Activated CD4-positive, alpha-beta T cell treated with anti-CD3 and anti-CD28 coated beads, Interleukin-10, Interleukin-2, amounts not matched to agents 100 ng/mL and 50 ng/mL, durations not matched to agents 16 hours and 8 hours (primary cell): Measurements from ENCODE around the gene TMEM178B.
"Not testable (repeated sequence)": the region's sequence is repeated elsewhere in the genome, so short reads cannot be mapped to it uniquely, and the experiment has no call there.

Source experiments
- DNase-seq: peaks from one replicate; pipeline ENCODE4 v3.0.0-alpha.2; 2020

Gene TMEM178B

DNA sequence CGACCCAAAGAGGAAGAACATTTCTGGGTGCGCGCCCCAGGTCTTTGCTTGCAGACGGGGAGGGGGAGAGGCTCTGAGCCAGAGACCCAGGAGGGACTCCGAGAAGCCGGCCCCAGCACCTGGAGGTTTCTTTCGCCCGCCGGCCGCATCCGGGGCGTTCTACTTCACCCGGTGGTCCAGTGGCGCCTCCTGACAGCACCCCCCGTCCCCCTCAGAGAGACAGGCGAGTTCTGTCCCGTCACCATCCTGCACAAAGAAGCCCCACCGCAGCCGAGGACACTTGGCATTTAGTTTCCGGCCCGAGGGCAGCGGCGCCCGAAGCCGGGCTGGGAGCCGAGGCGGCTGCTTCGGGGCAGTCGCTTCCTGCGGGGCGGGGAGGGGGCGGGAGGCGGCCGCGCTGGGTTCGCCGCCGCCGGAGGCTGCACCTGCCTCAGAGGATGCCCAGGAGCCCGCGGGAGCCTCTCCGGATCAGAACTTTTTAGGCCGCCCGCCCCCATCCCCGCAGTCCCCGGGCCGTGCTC, at the start of gene TMEM178B:
Gene TMEM178B (plus strand): TSS at position 424 of the 521 bp plus-strand sequence.
- peak; percentile 30 for DNase-seq

DNA sequence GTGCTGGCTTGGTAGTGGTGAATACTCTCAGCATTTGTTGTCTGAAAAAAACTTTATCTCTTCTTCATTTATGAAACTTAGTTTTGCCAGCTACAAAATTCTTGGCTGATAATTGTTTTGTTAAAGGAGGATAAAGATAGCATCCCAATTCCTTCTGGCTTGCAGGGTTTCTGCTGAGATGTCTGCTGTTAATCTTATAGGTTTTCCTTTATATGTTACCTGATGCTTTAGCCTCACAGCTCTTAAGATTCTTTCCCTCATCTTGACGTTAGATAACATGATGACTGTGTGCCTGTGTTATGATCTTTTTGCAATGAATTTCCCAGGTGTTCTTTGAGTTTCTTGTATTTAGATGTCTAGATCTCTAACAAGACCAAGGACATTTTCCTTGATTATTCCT, 49.2 kb upstream of the TMEM178B start:
- no peak for DNase-seq

DNA sequence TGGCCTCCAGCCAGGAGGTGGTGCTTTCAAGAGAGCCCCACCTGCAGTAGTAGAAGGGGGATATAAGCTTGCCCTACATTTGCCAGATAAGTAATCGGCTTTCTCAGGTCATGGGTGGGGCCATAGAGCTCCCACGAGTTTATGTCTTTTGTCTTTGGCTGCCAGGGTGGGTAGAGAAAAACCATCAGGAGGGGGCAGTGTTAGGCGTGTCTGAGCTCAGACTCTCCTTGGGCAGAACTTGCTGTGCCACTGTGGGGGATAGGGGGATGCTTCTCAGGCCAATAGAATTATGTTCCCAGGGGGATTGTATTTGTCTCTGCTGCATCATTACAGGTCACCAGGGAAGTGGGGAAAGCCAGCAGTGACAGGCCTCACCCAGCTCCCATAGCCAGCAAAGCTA, 46.8 kb upstream of the TMEM178B start:
- DNase-seq = no peak

DNA sequence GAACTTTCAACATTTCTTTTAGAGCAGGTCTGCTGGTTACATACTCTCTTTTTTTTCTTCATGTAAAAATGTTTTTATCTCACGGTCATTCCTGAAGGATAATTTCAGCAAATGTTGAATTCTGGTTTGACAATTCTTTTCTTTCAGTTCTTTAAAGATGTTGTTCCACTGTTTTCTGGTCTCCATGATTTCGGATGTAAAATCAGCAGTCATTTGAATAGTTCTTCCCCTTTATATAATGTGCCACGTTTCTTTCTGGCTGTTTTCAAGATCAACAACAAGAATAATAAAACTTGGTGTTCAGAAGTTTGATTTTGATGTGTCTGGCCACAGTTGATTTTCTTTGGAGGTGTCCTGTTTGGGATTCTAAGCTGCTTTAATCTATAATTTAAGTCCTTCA, 45.1 kb upstream of the TMEM178B start:
- no peak for DNase-seq

DNA sequence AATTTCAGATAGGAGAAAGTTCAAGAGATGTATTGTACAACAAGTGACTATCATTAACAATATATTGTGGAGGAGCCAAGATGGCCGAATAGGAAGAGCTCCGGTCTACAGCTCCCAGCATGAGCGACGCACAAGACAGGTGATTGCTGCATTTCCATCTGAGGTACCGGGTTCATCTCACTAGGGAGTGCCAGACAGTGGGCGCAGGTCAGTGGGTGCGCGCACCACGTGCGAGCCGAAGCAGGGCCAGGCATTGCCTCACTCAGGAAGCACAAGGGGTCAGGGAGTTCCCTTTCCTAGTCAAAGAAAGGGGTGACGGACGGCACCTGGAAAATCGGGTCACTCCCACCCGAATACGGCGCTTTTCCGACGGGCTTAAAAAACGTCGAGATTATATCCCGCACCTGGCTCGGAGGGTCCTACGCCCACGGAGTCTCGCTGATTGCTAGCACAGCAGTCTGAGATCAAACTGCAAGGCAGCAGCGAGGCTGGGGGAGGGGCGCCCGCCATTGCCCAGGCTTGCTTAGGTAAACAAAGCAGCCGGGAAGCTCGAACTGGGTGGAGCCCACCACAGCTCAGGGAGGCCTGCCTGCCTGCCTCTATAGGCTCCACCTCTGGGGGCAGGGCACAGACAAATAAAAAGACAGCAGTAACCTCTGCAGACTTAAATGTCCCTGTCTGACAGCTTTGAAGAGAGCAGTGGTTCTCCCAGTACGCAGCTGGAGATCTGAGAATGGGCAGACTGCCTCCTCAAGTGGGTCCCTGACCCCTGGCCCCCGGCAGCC, 41.1 kb upstream of the TMEM178B start:
- not testable (repeated sequence) for DNase-seq

DNA sequence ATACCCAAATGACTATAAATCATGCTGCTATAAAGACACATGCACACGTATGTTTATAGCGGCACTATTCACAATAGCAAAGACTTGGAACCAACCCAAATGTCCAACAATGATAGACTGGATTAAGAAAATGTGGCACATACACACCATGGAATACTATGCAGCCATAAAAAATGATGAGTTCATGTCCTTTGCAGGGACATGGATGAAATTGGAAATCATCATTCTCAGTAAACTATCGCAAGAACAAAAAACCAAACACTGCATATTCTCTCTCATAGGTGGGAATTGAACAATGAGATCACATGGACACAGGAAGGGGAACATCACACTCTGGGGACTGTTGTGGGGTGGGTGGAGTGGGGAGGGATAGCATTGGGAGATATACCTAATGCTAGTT, 35.8 kb upstream of the TMEM178B start:
- not testable (repeated sequence) for DNase-seq

DNA sequence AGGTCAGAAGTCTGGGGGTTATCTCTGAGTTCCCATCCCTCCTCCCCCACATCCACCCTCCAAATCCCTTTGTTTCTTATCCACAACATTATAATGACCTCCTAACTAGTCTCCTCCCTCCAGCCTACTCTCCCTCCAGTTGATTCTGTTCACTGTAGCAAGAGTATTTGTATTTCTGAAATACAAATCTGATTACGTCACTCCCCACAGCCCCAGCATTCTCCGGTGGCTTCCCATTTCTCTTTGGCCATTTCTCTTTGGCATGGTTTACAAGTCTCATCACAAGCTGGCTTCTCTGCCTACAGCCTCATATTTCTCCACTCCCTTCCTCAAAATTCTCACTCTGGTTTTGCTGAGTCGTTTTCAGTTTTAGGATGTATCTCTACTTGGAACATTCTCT, 34.5 kb upstream of the TMEM178B start:
- no peak for DNase-seq

DNA sequence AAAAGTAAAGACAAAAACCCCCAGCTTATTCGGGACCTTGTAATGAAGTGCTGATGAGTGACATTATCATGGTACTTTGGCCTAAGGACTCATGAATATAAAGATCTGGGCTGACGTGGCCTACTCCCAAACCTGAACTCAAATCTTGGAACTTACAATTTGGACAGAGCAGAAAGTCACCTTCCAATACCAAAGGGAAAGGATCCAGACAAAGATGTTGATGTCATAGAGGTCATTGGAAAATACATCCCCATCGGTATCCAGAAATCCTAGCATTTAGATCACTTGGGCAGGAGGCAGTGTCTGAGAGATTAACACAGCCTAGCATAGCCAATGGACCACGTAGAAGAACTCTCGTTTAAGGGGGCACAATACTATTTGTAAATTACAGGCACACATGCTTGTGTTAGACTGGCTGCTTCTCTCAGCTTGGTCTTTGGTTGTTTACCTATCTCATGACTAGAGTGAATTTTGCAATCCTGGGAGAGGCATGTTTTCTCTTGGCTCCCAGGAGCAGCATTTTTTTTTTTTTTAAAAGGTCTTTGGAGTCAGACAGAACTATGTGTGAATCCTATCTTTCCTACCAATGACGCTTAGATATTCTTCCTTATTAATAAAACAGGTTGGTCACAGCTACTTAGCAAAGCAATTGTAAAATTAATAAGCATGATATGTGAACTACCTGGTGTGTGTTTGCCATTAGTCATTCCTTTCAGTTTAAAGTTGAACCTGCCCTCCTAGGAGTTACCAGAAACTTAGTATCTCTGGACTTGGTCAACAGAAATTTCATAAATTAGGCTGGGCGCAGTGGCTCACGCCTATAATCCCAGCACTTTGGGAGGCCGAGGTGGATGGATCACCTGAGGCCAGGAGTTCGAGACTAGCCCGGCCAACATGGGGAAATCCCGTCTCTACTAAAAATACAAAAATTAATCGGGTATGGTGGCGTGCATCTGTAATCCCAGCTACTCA, 31.4 kb upstream of the TMEM178B start:
- no peak for DNase-seq

DNA sequence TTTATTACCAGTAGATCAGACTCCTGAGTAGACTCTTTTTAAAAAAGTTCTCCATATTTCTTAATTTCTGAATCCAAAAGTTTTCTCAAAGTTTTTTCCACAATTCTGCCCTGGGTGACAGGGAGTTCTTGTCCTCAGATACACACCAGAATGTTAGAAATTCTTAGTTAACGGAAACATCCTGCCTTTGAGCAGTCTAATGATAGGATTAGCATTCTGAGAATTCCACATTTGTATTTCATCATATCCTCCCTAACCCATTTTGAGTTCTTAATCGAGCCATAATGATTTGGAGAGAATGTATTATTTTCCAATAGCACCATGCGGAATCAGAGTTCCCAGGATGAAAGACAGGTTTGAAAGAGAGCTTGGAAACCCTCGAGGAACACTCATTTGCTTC, 30.2 kb upstream of the TMEM178B start:
- no peak for DNase-seq

DNA sequence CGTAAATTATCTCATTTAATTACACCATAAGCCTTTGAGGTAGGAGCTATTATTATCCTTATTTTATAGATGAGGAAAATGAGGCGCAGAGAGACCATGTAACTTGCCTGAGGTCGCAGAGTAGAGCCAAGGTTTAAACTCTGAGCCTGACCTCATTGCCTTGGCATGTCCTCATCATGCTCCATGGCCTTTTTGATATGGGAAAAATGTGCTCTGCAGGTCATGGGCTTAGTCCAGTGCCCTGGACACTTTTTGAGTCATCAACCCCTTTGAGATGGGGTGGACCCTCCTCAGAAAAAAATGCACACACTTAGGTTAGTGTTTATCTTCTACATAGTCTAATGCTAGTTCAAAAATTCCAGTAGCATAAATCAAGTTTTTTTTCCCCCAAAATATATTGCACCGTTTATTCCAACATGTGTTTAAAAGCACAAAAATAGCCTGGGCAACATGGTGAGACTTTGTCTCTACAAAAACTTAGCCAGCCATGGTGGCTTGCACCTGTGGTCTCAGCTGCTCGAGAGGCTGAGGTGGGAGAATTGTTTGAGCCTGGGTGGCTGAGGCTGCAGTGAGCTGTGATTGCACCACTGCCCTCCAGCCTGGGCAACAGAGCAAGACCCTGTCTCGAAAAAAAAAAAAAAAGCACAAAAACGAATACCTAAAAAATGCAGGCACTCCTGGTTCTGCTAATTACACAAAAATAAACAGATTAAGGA, 28.6 kb upstream of the TMEM178B start:
- no peak for DNase-seq

DNA sequence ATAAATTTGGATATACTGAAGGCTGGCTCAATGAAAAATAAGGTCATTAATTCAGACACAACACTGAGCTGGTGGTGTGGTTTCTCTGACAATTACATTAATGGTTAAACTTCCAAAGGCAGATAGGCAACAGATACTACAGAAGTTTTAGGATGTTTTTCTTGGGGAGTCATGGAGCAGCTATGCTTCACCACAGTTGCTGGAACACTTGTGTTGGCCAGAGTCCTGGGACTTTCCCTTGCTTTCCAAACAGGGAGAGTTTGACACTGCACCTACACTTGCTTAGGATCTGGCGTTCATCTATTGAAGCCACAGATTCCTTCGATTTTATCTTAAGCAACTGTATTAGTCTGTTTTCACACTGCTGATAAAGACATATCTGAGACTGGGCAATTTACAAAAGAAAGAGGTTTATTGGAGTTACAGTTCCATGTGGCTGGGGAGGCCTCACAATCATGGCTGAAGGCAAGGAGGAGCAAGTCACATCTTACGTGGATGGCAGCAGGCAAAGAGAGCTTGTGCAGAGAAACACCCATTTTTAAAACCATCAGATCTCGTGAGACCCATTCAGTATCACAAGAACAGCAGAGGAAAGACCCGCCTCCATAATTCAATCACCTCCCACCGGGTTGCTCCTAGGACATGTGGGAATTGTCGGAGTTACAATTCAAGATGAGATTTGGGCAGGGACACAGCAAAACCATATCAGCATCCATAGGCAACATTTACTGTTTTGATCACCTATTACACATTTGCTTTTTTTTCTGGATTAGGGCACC, 27.8 kb upstream of the TMEM178B start:
- DNase-seq = no peak

DNA sequence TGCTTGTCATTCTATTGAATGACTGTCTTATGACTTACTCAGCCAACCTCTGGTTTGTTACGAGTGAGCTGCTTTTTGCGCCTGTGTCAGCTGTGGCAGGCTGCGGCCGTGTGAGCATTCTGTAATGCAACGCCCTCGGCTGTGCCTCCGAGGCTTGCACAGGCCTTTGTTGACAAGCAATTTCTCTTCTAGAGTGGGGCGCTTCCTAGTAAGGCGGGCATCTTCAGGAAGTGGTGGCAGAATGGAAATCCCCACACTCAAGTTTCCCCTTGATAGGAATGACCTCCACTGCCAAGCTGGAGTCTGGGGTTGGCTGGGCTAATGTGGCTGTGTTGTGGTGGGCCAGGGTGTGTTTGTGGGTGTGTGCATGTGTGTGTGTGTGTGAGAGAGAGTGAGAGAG, 20.2 kb upstream of the TMEM178B start:
- peak; percentile 87 for DNase-seq

DNA sequence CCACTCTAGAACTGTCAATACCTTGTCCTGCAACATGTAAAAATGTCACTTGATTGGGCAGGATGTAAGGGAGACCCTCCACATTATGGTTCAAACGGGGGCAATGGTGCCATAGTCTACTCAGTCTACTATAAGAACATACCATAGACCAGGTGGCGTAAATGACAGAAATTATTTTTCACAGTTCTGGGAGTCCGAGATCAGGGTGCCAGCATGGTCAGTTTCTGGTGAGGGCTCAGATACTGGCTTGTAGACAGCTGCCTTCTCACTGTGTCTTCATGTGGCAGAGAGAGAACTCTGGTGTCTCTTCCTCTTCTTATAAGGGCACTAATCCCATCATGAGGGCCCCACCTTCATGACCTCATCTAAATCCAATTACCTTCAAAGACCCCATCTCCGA, 18.7 kb upstream of the TMEM178B start:
- no peak for DNase-seq

DNA sequence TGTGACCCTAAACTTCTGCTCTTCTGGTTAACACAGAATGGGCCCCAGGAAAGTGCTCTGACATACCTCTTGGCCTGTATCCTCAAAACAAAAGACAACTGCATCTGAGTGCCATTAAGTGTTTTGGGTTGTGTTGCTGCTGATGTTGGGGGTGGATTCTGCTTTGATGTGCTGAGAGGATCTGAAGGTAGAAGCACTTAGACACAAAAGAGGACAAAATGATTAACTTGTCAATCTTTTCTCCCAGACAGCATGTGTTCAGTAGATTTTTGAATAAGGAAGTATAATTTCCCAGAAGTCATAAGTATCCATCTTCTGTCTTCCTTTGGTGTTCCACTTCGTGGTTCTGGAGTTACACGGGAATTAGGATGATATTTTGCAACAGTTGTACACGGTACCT, 16.1 kb upstream of the TMEM178B start:
- no peak for DNase-seq

DNA sequence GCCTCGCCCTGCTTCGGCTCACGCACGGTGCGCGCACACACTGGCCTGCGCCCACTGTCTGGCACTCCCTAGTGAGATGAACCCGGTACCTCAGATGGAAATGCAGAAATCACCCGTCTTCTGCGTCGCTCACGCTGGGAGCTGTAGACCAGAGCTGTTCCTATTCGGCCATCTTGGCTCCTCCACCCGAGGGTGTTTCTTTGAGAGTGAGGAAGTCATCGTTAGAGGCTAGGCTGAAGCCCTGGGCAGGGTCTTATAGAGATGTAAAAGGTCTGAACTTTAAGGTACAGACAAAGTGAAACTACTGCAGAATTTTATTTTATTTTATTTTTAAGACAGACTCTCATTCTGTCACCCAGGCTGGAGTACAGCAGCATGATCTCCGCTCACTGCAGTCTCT, 6.0 kb upstream of the TMEM178B start:
- not testable (repeated sequence) for DNase-seq

DNA sequence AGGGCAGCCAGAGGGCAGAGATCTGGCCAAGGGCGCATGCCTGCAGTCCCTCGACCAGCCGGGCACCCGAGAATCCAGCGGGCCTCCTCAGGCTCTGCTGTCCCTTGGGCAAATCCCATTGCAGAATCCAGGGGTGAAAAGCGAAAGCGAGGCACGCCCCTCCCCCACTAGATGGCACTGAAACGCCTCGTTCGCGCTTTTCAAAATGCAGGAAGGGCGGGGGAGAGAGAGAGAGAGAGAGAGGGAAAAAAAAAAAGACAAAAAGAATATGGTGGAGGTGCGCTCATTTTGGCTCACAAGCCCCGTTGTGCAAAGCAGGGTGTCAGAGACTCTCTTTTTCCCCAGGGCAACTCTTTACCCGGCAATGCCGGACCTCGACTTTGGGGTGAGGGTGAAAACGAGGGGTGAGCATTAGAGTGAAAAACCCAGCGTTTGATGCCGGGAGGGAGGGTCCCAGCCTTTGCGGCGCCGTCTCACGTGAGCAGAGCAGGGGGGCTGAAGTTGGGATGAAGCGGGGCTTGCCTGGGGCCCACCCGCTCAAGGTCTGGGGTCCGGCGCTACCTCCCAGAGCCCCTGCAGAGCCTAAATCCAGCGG, 2.5 kb upstream of the TMEM178B start:
- DNase-seq = peak; percentile 70

DNA sequence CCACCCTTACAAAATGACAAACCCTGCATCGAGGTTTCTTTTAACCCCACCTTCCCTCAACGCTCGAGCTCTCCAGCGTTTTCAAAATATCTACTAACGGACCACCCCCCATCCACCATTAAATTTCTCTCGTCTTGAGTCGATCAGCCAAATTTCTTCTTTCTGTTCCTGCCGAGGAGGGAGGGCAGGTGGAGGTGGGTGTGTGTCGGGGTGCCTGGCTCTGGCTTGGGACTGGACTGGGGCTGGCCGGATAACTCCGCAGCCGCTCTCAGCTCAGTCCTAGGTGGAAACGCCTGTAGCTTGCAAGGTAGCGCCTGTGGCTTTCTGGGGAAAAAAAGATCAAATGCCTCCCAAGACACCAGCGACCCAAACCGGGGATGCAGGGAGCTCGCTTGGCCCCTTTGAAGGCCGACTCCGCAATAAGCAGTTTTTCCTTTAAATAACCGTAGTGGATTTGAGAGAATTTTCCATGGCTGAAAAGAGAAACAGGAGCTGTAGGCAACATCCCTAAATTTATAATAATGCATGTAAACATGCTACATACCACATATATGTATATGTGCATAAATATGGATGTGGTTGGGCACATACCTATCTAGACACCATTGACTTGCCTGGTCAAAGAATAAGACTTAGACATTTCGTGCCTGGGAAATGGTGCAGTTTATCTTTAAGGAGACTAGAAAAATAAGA, 1.9 kb upstream of the TMEM178B start:
- DNase-seq = no peak

DNA sequence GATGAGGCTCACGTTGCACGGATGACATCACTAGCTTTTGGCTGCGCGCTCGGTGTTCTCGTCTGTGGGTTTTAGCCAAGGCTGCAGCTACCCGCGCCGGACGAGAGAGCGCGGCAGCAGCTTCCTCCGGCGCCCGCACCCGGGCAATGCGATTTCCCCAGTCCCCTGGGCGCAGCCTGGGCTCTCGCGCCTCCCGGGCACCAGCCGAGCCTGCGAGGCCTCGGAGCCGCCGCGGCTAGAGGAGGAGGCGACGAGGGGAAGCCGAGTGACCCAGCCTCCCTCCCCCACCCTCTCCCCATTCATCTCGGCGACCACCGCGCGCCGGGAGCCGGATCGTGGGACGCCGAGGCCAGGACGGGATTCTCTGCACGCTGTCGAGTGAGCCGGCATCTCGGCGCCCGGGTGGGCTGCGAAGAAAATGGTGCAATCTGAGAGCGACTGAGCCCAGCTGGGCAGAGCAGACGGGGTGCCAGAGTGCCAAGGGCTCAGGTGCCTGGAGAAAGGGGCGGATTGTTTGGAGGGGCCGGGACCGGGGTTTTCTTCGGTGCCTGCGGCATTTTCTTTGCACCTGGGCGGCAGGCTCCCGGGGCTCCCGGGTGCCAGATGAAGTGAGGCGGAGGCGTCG, 1.2 kb upstream of the TMEM178B start:
- DNase-seq = peak; percentile 64

DNA sequence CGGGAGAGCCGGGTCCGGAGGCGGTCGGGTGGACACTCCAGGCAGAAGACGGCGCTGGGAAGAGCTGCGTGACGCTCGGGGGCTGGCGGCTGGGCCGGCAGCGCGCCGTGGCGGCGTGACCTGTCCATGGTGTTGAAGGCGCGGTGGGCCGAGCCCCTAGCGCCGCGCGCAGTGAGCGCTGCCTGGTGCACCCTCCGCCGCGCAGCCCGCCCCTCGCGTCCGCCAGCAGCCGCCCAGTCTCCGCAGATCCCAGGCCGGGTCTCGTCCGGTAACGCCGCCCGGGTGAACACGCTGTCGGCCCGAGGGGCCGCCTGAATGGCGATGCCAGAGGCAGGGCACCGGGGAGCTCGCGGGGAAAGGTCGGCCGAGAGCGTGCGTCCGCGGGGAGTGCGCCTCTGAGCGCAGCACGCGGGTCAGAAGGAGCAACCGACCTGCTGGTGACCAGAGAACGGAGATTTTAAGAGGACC, 657 bp upstream of the TMEM178B start:
- peak; percentile 27 for DNase-seq
